ENCODE data around the gene HES4. TPM values are rescaled to one million over a fixed set of nuclear protein-coding genes. Genes with fewer than 3 reads are reported as not detected.

Gene HES4
- total and polyA plus RNA-seq, 10 of the 15 experiments (the other 5 are each of a cell fraction or from before 2014, with no cell fraction given): 0.44 to 1.7 (median 0.85) TPM; not detected in 5

- no peak for TF ChIP-seq ZNF384 (IDR thresholded peaks at IDR 0.05; ENCODE audit: borderline replicate concordance, low read depth, low read length)
- TF ChIP-seq EED (IDR thresholded peaks at IDR 0.05; ENCODE audit: low read depth): peak; percentile 79
- no peak for TF ChIP-seq HDAC6 (IDR thresholded peaks at IDR 0.05; ENCODE audit: unreplicated experiment)
- TF ChIP-seq E4F1 (IDR thresholded peaks at IDR 0.05; ENCODE audit: borderline replicate concordance, partially characterized antibody): no peak
- peak; percentile 68 for TF ChIP-seq CREM (IDR thresholded peaks at IDR 0.05; ENCODE audit: low read depth)
- no peak for TF ChIP-seq NR2C2 (IDR thresholded peaks at IDR 0.05; ENCODE audit: borderline replicate concordance, control insufficient read depth, insufficient read length, low read depth)
- TF ChIP-seq CUX1 (IDR thresholded peaks at IDR 0.05; ENCODE audit: insufficient replicate concordance, low read depth, low read length): no peak
These were observed 13.4 kb upstream of the HES4 start, which contains the start of gene ISG15 (continued) for GRCh38 chr1:1013105-1013921.

Measured in GM12878 (cell line).